Coronary artery (tissue), 2 donors: ENCODE measurements around the gene TMPRSS13.

Experiments used
- DNase-seq: peaks from one replicate; pipeline ENCODE4 v3.0.0-alpha.2; 2017; ENCODE audit warnings: low spot score
- H3K27ac ChIP-seq, 2 donors: fragments of 200-600 bp; sonication (generic); one replicate each; pipeline ENCODE4 v1.5.1; 2016 to 2019
- H3K4me3 ChIP-seq: fragments of 200-600 bp; sonication (generic); 2 replicates; pipeline ENCODE4 v1.5.1; 2016; ENCODE audit warnings: mild to moderate bottlenecking, moderate library complexity
- CTCF ChIP-seq: fragments of 200-600 bp; sonication (generic); IDR thresholded peaks from one replicate; pipeline ENCODE4 v1.5.1; 2019; ENCODE audit warnings: antibody characterized with exemption

The TMPRSS13 gene

GRCh38 chr11:117887431-117888138, 41.6 kb downstream of the TMPRSS13 start:
- Histone ChIP-seq H3K27ac (no peak overlapping the region), H3K4me3 (no peak overlapping the region)
- TF ChIP-seq CTCF, result no peak
- peak; percentile 58 for DNase-seq

GRCh38 chr11:117885777-117886176, 43.4 kb downstream of the TMPRSS13 start:
- DNase-seq, result peak; percentile 71
- no peak for TF ChIP-seq CTCF
- peak overlapping the region; percentile 54 for H3K4me3 ChIP-seq
- H3K27ac ChIP-seq, result peak overlapping the region in 1 of 2 donors; percentile 46

- TF ChIP-seq CTCF, result no peak
- Histone ChIP-seq H3K27ac (no peak overlapping the region), H3K4me3 (no peak overlapping the region)
- peak; percentile 59 for DNase-seq
Observed at GRCh38 chr11:117884994-117885393, 44.2 kb downstream of the TMPRSS13 start.

GRCh38 chr11:117883063-117883462, 46.1 kb downstream of the TMPRSS13 start:
- no peak for TF ChIP-seq CTCF
- peak; percentile 14 for DNase-seq
- no peak overlapping the region for H3K4me3 ChIP-seq
- H3K27ac ChIP-seq, result no peak overlapping the region

GRCh38 chr11:117882311-117882905, 46.8 kb downstream of the TMPRSS13 start:
- no peak overlapping the region for H3K27ac ChIP-seq
- DNase-seq, result peak; percentile 50
- H3K4me3 ChIP-seq, result no peak overlapping the region
- TF ChIP-seq CTCF, result no peak

- Histone ChIP-seq H3K4me3 (no peak overlapping the region), H3K27ac (no peak overlapping the region)
- DNase-seq, result peak; percentile 57
- no peak for TF ChIP-seq CTCF
Observed at GRCh38 chr11:117881217-117881616, 48.0 kb downstream of the TMPRSS13 start.
